Measurements from ENCODE around the gene PDGFC.

- TF ChIP-seq CTCF (IDR thresholded peaks at IDR 0.05) (no peak), POLR2A (IDR thresholded peaks at IDR 0.05) (no peak)
Measured at GRCh38 chr4:156929386-156930105, 42.1 kb downstream of the PDGFC start.
